HG02678 (cell line): ENCODE data around the gene MED1.
A peak's percentile ranks its signal among the peaks of the same experiment; 100 is the strongest.
"Not testable (repeated sequence)": the region's sequence is repeated elsewhere in the genome, so short reads cannot be mapped to it uniquely, and the experiment has no call there.

Experiments used
- ATAC-seq: cut with Tn5 transposase; IDR thresholded peaks from one replicate; pipeline ENCODE4 v1.9.1; 2021; ENCODE audit warnings: mild to moderate bottlenecking, moderate library complexity; ENCODE audit not compliant: unreplicated experiment

Gene MED1, protein sequence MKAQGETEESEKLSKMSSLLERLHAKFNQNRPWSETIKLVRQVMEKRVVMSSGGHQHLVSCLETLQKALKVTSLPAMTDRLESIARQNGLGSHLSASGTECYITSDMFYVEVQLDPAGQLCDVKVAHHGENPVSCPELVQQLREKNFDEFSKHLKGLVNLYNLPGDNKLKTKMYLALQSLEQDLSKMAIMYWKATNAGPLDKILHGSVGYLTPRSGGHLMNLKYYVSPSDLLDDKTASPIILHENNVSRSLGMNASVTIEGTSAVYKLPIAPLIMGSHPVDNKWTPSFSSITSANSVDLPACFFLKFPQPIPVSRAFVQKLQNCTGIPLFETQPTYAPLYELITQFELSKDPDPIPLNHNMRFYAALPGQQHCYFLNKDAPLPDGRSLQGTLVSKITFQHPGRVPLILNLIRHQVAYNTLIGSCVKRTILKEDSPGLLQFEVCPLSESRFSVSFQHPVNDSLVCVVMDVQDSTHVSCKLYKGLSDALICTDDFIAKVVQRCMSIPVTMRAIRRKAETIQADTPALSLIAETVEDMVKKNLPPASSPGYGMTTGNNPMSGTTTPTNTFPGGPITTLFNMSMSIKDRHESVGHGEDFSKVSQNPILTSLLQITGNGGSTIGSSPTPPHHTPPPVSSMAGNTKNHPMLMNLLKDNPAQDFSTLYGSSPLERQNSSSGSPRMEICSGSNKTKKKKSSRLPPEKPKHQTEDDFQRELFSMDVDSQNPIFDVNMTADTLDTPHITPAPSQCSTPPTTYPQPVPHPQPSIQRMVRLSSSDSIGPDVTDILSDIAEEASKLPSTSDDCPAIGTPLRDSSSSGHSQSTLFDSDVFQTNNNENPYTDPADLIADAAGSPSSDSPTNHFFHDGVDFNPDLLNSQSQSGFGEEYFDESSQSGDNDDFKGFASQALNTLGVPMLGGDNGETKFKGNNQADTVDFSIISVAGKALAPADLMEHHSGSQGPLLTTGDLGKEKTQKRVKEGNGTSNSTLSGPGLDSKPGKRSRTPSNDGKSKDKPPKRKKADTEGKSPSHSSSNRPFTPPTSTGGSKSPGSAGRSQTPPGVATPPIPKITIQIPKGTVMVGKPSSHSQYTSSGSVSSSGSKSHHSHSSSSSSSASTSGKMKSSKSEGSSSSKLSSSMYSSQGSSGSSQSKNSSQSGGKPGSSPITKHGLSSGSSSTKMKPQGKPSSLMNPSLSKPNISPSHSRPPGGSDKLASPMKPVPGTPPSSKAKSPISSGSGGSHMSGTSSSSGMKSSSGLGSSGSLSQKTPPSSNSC (N-terminal part only)

GRCh38 chr17:39450847-39451581, at the start of gene MED1:
MED1 (minus strand) TSS chr17:39451263; CDS start chr17:39451062, 201 bp downstream.
- peak; percentile 90 for ATAC-seq

DNA sequence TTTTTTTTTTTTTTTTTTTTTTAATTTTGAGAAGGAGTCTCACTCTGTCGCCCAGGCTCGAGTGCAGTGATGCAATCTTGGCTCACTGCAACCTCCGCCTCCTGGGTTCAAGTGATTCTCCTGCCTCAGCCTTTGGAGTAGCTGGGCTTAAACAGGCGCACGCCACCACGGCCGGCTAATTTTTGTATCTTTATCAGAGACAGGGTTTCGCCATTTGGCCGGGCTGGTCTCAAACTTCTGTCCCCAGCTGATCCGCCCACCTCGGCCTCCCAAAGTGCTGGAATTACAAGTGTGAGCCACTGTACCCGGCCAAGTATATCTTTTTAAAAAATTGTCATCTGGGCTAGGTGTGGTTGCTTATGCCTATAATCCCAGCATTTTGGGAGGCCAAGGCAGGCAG, 45.9 kb upstream of the MED1 start:
- ATAC-seq: not testable (repeated sequence)

DNA sequence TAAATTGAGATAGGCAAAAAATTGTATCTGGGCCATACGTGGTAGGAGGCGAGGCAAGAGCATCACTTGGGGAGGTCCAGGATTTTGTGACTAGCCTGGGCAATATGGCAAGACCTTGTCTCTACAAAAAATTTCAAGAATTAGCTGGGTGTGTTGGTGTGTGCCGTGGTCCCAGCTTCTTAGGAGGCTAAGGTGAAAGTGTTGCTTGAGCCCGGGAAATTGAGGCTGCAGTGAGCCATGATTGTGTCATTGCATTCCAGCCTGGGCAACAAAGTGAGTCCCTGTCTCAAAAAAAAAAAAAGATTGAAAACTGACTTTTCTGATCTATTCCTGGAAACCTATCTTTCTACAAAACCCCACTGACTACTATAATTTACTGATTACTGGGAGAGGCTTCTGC, 36.9 kb upstream of the MED1 start:
- no peak for ATAC-seq

DNA sequence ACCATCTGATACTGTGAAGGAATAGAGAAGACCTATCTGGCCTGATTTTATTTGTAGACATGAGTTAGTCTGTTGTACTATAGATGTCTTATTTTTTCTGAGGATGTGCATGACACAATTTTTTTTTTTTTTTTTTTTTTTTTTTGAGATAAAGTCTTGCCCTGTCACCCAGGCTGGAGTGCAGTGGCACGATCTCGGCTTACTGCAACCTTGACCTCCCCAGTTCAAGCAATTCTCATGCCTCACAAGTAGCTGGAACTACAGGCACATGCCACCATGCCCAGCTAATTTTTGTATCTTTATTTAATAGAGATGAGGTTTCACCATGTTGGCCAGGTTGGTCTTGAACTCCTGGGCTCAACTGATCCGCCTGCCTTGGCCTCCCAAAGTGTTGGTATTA, 36.4 kb upstream of the MED1 start:
- not testable (repeated sequence) for ATAC-seq

DNA sequence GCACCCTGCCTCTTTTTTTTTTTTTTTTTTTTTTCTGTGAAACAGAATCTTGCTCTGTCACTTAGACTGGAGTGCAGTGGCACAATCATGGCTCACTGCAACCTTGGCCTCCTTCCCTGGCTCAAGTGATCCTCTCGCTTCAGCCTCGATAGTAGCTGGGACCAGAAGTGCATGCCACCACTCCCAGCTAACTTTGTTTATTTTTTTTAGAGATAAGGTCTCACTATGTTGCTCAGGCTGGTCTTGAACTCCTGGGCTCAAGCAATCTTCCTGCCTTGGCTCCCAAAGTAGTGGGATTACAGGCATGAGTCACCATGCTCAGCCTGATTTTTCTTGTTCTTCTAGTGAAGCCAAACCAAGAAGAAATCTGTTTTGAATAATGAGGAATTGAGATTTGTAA, 35.2 kb upstream of the MED1 start:
- ATAC-seq: no peak

DNA sequence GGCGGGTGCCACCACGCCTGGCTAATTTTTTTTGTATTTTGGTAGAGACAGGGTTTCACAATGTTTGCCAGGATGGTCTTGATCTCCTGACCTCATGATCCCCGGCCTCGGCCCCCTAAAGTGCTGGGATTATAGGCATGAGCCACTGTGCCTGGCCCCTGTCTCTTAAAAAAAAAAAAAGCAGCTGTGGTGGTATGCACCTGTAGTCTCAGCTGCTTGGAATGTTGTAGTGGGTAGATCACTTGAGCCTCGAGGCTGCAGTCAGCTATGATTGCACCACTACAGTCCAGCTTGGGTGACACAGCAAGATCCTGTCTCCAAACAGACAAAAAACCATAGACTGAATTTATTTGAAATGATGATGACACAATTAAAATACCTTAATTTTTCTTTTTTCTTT, 34.5 kb upstream of the MED1 start:
- ATAC-seq: no peak

DNA sequence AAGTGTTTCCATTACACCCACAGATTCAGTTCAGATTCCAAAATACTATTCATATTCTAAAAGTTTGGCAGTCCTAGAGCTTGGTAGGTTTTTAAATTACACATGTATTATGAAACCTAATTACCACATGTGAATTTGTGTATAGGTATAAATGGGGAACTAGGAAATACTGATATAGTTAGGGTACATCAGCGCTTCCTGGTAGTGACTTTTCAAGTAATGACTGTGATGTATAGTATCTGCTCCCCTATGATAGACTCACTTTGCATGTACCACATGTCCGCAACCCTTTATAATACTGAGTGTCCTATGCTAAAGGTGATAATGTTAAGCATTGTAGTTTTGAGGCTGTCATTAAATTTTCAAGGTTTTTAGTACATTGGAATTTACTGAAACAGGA, 33.1 kb upstream of the MED1 start:
- peak; percentile 61 for ATAC-seq

DNA sequence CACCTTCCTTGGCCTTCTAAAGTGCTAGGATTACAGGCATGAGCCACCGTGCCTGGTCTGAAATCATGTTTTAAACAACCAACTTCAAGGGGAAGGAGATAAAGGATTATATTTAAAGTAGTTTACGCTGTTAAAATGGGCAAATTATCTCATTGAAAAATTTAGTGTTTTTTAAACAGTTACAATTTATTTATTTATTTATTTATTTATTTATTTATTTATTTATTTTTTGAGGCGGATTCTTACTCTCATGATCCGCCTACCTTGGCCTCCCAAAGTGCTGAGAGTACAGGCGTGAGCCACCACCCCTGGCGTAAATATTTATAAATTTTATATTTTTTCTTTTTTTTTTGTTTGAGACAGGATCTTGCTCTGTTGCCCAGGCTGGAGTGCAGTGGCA, 32.4 kb upstream of the MED1 start:
- ATAC-seq: no peak

- ATAC-seq: not testable (repeated sequence)
These were observed 28.6 kb upstream of the MED1 start for GRCh38 chr17:39479631-39480030.

- ATAC-seq: no peak
These were observed 22.2 kb upstream of the MED1 start for GRCh38 chr17:39473310-39473709.

DNA sequence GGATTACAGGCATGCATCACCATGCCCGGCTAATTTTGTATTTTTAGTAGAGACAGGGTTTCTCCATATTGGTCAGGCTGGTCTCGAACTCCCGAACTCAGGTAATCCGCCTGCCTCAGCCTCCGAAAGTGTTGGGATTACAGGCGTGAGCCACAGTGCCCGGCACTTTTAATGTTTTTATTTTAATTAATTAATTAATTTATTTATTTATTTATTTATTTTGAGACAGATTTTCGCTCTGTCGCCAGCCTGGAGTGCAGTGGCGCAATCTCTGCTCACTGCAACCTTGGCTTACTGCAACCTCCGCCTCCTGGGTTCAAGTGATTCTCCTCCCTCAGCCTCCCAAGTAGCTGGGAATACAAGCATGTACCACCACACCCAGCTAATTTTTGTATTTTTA, 17.5 kb upstream of the MED1 start:
- not testable (repeated sequence) for ATAC-seq

GRCh38 chr17:39464639-39465181, 13.6 kb upstream of the MED1 start:
- ATAC-seq: not testable (repeated sequence)

DNA sequence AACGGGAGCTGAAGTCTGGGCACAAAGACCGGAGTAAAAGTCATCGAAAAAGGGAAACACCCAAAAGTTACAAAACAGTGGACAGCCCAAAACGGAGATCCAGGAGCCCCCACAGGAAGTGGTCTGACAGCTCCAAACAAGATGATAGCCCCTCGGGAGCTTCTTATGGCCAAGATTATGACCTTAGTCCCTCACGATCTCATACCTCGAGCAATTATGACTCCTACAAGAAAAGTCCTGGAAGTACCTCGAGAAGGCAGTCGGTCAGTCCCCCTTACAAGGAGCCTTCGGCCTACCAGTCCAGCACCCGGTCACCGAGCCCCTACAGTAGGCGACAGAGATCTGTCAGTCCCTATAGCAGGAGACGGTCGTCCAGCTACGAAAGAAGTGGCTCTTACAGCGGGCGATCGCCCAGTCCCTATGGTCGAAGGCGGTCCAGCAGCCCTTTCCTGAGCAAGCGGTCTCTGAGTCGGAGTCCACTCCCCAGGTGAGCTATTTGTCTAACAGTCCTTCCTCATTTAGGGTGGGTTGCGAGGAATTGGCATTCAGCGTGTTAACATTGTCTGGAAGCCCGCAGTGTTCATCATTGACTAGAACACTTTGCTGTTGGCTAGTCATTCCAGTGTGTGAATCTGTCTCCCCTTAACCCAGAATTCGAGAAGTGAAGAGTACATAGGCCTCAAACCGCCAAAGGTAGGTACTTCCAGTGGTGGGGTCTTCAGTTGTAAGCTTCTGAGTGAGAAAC, 11.7 kb upstream of the MED1 start:
- no peak for ATAC-seq

GRCh38 chr17:39461926-39462569, 11.0 kb upstream of the MED1 start:
- peak; percentile 7 for ATAC-seq

DNA sequence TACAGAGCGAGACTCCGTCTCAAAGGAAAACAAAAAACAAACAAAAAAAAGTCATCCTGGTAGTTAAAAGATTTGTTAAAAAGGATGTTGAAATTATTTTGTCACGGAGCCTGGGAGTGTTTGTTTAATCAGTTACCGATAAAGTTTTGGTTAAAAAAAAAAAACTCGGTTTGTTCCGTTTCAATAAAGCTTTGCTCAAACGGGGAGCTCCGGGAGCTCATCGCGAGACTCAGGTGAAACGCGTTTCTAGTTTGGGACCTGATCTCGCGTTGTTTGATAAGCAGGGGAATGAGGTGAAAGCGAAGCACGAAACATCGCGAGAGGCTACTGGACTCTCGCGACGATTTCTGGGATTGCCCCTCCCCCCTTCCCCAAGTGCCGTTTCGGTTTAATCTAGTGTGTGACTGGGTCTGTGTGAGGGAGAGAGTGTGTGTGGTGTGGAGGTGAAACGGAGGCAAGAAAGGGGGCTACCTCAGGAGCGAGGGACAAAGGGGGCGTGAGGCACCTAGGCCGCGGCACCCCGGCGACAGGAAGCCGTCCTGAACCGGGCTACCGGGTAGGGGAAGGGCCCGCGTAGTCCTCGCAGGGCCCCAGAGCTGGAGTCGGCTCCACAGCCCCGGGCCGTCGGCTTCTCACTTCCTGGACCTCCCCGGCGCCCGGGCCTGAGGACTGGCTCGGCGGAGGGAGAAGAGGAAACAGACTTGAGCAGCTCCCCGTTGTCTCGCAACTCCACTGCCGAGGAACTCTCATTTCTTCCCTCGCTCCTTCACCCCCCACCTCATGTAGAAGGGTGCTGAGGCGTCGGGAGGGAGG, 10.3 kb upstream of the MED1 start, which contains the start of gene CDK12:
CDK12 (plus strand) TSS at position 374 of the 813 bp plus-strand sequence. CDS start 586 bp downstream, outside the sequence.
- peak; percentile 77 for ATAC-seq

DNA sequence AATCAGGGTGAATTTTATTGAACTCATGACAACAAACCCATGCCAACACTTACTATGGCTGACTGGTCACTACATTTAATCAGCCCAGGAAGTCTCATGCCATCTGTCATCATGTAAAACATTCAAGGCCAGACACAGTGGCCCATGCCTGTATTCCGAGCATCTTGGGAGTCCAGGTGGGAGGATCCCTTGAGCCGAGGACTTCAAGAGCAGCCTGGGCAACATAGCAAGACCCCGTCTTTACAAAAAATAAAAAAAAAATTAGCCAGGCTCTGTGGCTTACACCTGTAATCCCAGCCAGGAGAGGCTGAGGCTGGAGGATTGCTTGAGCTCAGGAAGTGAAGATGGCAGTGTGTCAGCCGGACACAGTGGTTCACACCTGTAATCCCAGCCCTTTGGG, 4.9 kb upstream of the MED1 start:
- ATAC-seq: no peak

DNA sequence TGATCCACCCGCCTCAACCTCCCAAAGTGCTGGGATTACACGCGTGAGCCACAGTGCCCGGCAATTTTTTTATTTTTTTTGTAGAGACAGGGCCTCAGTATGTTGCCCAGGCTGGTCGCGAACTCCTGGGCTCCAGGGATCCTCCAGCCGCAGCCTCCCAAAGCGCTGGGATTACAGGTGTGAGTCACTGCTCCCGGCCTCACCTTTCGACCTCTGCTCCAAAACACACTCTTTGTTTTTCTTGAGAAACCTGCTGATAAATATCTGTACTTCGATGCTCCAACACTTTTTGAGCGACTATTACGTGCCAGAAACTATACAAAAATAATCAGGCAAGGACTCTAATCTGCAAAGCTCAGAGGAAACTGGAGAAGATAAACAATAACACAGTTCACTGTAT, 1.0 kb downstream of the MED1 start:
- ATAC-seq: no peak

DNA sequence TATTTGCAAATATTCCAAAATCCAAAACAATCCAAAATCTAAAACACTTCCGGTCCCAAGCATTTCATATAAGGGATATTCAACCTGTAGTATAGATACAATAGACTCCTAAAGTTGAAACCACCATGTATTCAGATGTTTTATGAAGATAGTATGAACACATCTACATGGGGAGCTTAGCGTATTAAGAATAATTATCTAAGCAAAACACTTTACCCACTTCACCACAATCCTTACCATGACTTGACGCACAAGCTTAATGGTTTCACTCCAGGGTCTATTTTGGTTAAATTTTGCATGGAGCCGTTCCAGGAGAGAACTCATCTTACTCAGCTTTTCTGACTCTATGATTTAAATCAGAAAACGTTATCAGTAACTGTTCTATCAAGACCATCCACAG, 3.5 kb downstream of the MED1 start:
- no peak for ATAC-seq
